ENCODE results near the gene BAD.

BAD gene

DNA sequence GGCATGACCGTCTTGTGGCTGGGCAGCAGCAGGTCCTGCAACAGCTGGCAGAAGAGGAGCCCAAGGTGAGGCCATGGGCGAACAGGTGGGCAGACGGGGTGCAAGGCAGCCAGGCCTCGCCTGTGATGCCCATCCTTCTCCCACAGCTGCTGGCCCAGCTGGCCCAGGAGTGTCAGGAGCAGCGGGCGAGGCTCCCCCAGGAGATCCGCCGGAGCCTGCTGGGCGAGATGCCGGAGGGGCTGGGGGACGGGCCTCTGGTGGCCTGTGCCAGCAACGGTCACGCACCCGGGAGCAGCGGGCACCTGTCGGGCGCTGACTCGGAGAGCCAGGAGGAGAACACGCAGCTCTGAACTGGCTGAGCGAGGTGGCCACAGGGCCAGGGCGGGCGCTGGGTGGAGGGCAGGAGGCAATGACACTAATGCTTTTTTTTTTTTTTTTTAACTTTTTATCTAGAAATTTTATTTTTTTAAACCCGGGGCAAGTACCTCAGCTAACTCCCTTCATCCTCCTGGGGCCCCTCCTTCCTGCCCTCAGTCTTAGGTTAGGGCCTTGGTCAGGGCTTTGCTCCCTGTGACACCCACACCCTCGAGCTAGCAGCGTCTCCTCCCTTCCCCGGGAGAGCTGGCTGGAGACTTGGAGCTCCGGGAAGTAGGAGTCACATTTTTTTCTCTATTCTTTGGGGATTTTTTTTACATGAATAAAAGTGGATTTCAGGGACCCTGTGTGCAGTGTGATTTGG, 17.1 kb downstream of the BAD start:
- POLR2A ChIA-PET = interaction anchor here (0.6 to 5.5 kb wide), 3 partner anchors 9 to 63 kb away, joined by 5 to 61 read pairs (median 12); partner anchors contain the start of gene PPP1R14B
- TF ChIP-seq, protein P1, sequence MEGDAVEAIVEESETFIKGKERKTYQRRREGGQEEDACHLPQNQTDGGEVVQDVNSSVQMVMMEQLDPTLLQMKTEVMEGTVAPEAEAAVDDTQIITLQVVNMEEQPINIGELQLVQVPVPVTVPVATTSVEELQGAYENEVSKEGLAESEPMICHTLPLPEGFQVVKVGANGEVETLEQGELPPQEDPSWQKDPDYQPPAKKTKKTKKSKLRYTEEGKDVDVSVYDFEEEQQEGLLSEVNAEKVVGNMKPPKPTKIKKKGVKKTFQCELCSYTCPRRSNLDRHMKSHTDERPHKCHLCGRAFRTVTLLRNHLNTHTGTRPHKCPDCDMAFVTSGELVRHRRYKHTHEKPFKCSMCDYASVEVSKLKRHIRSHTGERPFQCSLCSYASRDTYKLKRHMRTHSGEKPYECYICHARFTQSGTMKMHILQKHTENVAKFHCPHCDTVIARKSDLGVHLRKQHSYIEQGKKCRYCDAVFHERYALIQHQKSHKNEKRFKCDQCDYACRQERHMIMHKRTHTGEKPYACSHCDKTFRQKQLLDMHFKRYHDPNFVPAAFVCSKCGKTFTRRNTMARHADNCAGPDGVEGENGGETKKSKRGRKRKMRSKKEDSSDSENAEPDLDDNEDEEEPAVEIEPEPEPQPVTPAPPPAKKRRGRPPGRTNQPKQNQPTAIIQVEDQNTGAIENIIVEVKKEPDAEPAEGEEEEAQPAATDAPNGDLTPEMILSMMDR (IDR thresholded peaks at IDR 0.05; ENCODE audit: insufficient read depth, low read length, missing control alignments) = no peak
- H3K4me3 ChIP-seq (ENCODE audit: low read depth, low read length) = no peak overlapping the region
- no peak for DNase-seq (ENCODE audit: low read depth, low spot score)
- CTCF ChIA-PET = interaction anchor here (0.7 to 15.2 kb wide), 5 partner anchors 9 to 87 kb away, joined by 3 to 224 read pairs (median 8); partner anchors contain the start of genes CATSPERZ, PLCB3 and PPP1R14B

DNA sequence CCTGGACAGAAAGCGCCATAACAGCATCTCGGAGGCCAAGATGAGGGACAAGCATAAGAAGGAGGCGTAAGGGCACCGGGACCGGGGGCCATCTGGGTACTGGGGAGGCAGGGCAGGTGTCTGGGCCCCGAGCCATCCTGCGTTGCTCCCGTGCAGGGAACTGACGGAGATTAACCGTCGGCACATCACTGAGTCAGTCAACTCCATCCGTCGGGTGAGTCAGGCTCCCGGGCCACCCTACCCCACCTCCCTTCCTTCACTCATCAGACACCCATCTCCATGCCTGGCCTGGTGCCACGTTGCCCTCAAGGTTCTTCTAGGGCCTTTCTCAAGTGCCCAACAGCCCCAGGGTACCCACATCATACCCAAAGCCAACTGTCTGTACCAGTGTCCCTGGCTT, 18.1 kb downstream of the BAD start:
- CTCF ChIA-PET = interaction anchor here (2.4 to 15.2 kb wide), 3 partner anchors 12 to 36 kb away, joined by 8 to 224 read pairs (median 107); partner anchors contain the start of genes CATSPERZ, PLCB3 and PPP1R14B
- TF ChIP-seq, protein P1 (IDR thresholded peaks at IDR 0.05; ENCODE audit: insufficient read depth, low read length, missing control alignments) = no peak

DNA sequence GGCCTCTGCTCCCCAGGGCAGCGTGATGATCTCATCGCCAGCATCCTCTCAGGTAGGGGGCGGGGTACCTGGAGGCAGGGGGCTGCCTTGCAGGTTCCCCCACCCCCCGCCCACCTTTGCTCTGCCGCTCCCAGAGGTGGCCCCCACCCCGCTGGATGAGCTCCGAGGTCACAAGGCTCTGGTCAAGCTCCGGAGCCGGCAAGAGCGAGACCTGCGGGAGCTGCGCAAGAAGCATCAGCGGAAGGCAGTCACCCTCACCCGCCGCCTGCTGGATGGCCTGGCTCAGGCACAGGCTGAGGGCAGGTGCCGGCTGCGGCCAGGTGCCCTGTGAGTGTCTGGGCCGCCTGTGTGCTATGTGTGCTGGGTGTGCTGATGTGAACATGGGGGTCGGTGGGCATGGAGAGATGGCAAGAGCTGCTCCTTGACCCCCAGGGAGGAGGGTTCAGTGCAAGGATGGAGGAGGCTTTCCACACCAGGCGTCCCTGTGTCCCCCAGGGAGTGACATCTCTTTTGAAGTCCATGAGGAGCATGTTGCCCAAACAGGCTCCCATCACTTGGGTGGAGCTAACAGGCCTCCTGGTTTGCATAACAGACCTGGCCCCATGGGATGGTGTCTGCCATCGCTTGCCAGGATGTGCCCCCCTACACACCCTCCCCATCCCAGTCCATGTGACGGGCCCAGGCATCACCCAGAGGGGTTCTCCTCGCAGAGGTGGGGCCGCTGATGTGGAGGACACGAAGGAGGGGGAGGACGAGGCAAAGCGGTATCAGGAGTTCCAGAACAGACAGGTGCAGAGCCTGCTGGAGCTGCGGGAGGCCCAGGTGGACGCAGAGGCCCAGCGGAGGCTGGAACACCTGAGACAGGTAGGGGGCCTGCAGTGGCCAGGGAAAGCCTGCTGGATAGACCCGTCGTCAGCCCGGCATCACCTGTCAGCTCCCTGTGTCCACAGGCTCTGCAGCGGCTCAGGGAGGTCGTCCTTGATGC, 19.0 kb downstream of the BAD start:
- CTCF ChIA-PET = interaction anchor here (1.5 to 15.2 kb wide), 5 partner anchors 12 to 61 kb away, joined by 4 to 224 read pairs (median 9); partner anchors contain the start of genes PLCB3 and PPP1R14B

More for the DNA sequence above, 18.1 kb downstream of the BAD start:
- H3K4me3 ChIP-seq (ENCODE audit: low read depth, low read length) = no peak overlapping the region
- POLR2A ChIA-PET = no interaction called here
- DNase-seq (ENCODE audit: low read depth, low spot score) = no peak

DNA sequence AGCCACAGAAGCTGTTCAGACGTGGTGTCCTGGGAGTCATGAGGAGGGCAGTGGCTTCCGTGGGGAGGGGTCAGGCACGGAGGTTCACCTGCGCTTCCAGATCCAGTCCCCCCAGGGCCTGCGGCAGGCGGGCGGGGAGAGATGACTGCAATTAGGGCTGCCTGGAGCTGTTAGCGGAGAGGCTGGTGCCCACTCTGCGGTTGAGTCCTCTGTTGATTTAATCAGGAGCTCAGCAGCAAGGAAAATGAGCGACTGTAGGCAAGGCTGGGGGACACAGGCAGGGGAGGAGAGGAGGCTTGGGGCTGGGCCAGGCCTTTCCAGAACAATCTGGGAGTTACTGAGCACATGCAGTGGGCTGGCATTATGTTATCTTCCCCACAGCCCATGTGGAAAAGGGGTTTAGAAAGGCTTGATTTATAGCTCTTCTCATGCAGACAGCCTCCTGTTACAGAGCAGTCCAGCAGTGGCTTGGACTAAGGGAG, 20.1 kb downstream of the BAD start:
- DNase-seq (ENCODE audit: low read depth, low spot score) = no peak
- CTCF ChIA-PET = interaction anchor here (1.3 to 15.2 kb wide), 6 partner anchors 10 to 90 kb away, joined by 4 to 224 read pairs (median 8); partner anchors contain the start of genes PLCB3 and PPP1R14B

More for the DNA sequence above, 19.0 kb downstream of the BAD start:
- DNase-seq (ENCODE audit: low read depth, low spot score) = no peak
- H3K4me3 ChIP-seq (ENCODE audit: low read depth, low read length) = no peak overlapping the region
- POLR2A ChIA-PET = interaction anchor here (3.2 kb wide), 1 partner anchor 13 kb away, joined by 15 read pairs; the partner anchor contains the start of gene PLCB3
- TF ChIP-seq, protein P1 (IDR thresholded peaks at IDR 0.05; ENCODE audit: insufficient read depth, low read length, missing control alignments) = no peak

DNA sequence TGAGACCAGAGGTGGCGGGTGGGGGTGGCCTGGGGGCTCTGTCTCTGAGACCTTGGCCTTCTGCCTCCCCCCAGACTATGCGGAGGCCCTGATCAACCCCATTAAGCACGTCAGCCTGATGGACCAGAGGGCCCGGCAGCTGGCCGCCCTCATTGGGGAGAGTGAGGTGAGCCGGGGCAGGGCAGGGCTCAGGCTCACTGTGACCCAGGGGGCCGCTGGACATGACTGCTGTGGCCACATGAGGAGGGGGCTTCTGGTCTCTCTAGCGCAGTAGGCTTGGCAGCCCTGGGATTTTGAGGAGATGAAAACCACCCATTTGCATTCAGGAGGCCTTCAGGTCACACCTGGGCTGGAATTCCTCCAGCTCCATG, 20.5 kb downstream of the BAD start:
- TF ChIP-seq, protein P1 (IDR thresholded peaks at IDR 0.05; ENCODE audit: insufficient read depth, low read length, missing control alignments) = no peak
- no peak for DNase-seq (ENCODE audit: low read depth, low spot score)
- ChIA-PET POLR2A (interaction anchor here (1.1 to 3.2 kb wide), 2 partner anchors 12 to 23 kb away, joined by 4 to 15 read pairs; partner anchors contain the start of genes FKBP2 and PLCB3), CTCF (interaction anchor here (1.3 to 15.2 kb wide), 6 partner anchors 10 to 91 kb away, joined by 4 to 224 read pairs (median 8); partner anchors contain the start of genes PLCB3 and PPP1R14B)
- H3K4me3 ChIP-seq (ENCODE audit: low read depth, low read length) = no peak overlapping the region

More for the DNA sequence above, 20.1 kb downstream of the BAD start:
- TF ChIP-seq, protein P1 (IDR thresholded peaks at IDR 0.05; ENCODE audit: insufficient read depth, low read length, missing control alignments) = no peak
- H3K4me3 ChIP-seq (ENCODE audit: low read depth, low read length) = no peak overlapping the region
- POLR2A ChIA-PET = interaction anchor here (0.7 to 3.2 kb wide), 3 partner anchors 12 to 405 kb away, joined by 3 to 15 read pairs (median 4); partner anchors contain the start of genes FKBP2 and PLCB3

Measured in AG04449 (cell line).